Common myeloid progenitor, CD34-positive (primary cell): ENCODE data around the gene AP2B1.

Experiments used
- CTCF ChIA-PET: fragments of 350-600 bp; sonication (Branson Sonifier 250); formaldehyde crosslinking; loops from one replicate; lab custom pipeline; 2021; ENCODE audit warnings: antibody characterized with exemption; lab: Charles Lee
- POLR2A ChIA-PET: fragments of 350-600 bp; sonication (Branson Sonifier 250); formaldehyde crosslinking; loops from one replicate; lab custom pipeline; 2021; ENCODE audit warnings: antibody characterized with exemption; lab: Charles Lee
- DNase-seq, 3 donors: peaks; one replicate each; pipeline versions ENCODE4 v3.0.0 to v3.0.0-alpha.2; 2013
- H3K27ac ChIP-seq, 2 experiments: 1 replicate in 1 of 2; 2 replicates in 1 of 2; pipeline ENCODE4 v1.7.0; 2013; ENCODE audit warnings: inconsistent platforms in 2 of 2, low read length in 2 of 2, mild to moderate bottlenecking in 2 of 2, low read depth in 1 of 2, moderate library complexity in 1 of 2; ENCODE audit not compliant: severe bottlenecking in 2 of 2, insufficient read depth in 1 of 2, poor library complexity in 1 of 2
- H3K27me3 ChIP-seq, 5 experiments: replicated peaks in 2 of 5; 1 replicate in 3 of 5; 2 replicates in 2 of 5; pipeline versions ENCODE4 v1.6.1 to v1.7.0; 2013; ENCODE audit warnings: low read length in 4 of 5, mild to moderate bottlenecking in 2 of 5, moderate library complexity in 2 of 5, inconsistent platforms in 1 of 5; ENCODE audit not compliant: insufficient read depth in 5 of 5, control insufficient read depth in 4 of 5
- H3K36me3 ChIP-seq, 4 experiments: 1 replicate in 2 of 4; 2 replicates in 2 of 4; pipeline versions ENCODE4 v1.6.1 to v1.7.0; 2013; ENCODE audit warnings: low read length in 3 of 4, control low read depth in 1 of 4, mild to moderate bottlenecking in 1 of 4; ENCODE audit not compliant: control insufficient read depth in 4 of 4, insufficient read depth in 4 of 4
- H3K4me1 ChIP-seq, 4 experiments: 1 replicate in 3 of 4; 2 replicates in 1 of 4; pipeline versions ENCODE4 v1.6.1 to v1.7.1; 2013; ENCODE audit warnings: low read length in 3 of 4, mild to moderate bottlenecking in 3 of 4, control low read depth in 1 of 4, inconsistent platforms in 1 of 4, moderate library complexity in 1 of 4; ENCODE audit not compliant: control insufficient read depth in 4 of 4, insufficient read depth in 4 of 4; ENCODE audit errors: control extremely low read depth in 1 of 4
- H3K4me3 ChIP-seq, 7 experiments: 1 replicate in 4 of 7; 2 replicates in 3 of 7; pipeline versions ENCODE4 v1.5.1 to v1.7.0; 2013; ENCODE audit warnings: mild to moderate bottlenecking in 7 of 7, low read length in 6 of 7, moderate library complexity in 6 of 7, inconsistent platforms in 2 of 7, low read depth in 2 of 7, control low read depth in 1 of 7; ENCODE audit not compliant: insufficient read depth in 4 of 7, control insufficient read depth in 1 of 7; ENCODE audit errors: extremely low read depth in 1 of 7
- H3K9me3 ChIP-seq, 5 experiments: 1 replicate in 4 of 5; 2 replicates in 1 of 5; pipeline versions ENCODE4 v1.6.1 to v1.7.1; 2013; ENCODE audit warnings: low read length in 4 of 5, mild to moderate bottlenecking in 2 of 5, inconsistent platforms in 1 of 5, low read depth in 1 of 5, moderate library complexity in 1 of 5; ENCODE audit not compliant: control insufficient read depth in 4 of 5, insufficient read depth in 2 of 5; ENCODE audit errors: control extremely low read depth in 1 of 5
- WGBS: methylation state at CpG from one replicate; pipeline ENCODE4 v1.1.5; 2013; ENCODE audit not compliant: insufficient coverage; 5-methylcytosine and 5-hydroxymethylcytosine counted together

Gene AP2B1

GRCh38 chr17:35761601-35762000, 174.5 kb downstream of the AP2B1 start:
- 97% methylated on average over 5 of the region's 5 CpGs for WGBS
- no peak overlapping the region for H3K4me3 ChIP-seq
- H3K4me1 ChIP-seq = peaks cover 0 to 21% (median 16%) of the 10 kb centered on the region in 4 experiments
- H3K27me3 ChIP-seq = no peaks in the 10 kb centered on the region
- peaks cover 0 to 4% (median 0%) of the 10 kb centered on the region in 4 experiments for H3K36me3 ChIP-seq
- ChIA-PET POLR2A (interaction anchor here (0.6 kb wide), 1 partner anchor 12 kb away, joined by 3 read pairs; no protein-coding TSS in a partner anchor), CTCF (interaction anchor here (0.9 to 24.9 kb wide), 3 partner anchors 11 to 50 kb away, joined by 3 to 482 read pairs (median 72); partner anchors contain the start of genes GAS2L2 and TAF15)
- DNase-seq = no peak
- peaks cover 0 to 2% (median 0%) of the 10 kb centered on the region in 5 experiments for H3K9me3 ChIP-seq
- no peak overlapping the region for H3K27ac ChIP-seq

GRCh38 chr17:35763767-35764122, 176.6 kb downstream of the AP2B1 start:
- H3K4me1 ChIP-seq = peaks cover 0 to 21% (median 17%) of the 10 kb centered on the region in 4 experiments
- CTCF ChIA-PET = interaction anchor here (0.7 to 24.9 kb wide), 26 partner anchors 8 to 202 kb away, joined by 3 to 482 read pairs (median 6); partner anchors contain the start of genes GAS2L2, MMP28, RASL10B and TAF15
- H3K9me3 ChIP-seq = no peaks in the 10 kb centered on the region
- H3K27me3 ChIP-seq = no peaks in the 10 kb centered on the region
- no peak overlapping the region for H3K27ac ChIP-seq
- no peaks in the 10 kb centered on the region for H3K36me3 ChIP-seq
- POLR2A ChIA-PET = interaction anchor here (0.6 to 2.0 kb wide), 7 partner anchors 25 to 148 kb away, joined by 3 to 22 read pairs (median 4); partner anchors contain the start of gene TAF15
- no peak for DNase-seq
- 10% methylated on average over 12 of the region's 17 CpGs for WGBS
- H3K4me3 ChIP-seq = peak overlapping the region; percentile 41 to 86 (median 73)

- CTCF ChIA-PET = interaction anchor here (0.7 to 24.9 kb wide), 26 partner anchors 8 to 202 kb away, joined by 3 to 482 read pairs (median 6); partner anchors contain the start of genes GAS2L2, MMP28, RASL10B and TAF15
- no peaks in the 10 kb centered on the region for H3K36me3 ChIP-seq
- peaks cover 0 to 21% (median 17%) of the 10 kb centered on the region in 4 experiments for H3K4me1 ChIP-seq
- POLR2A ChIA-PET = interaction anchor here (0.6 to 2.0 kb wide), 7 partner anchors 25 to 148 kb away, joined by 3 to 22 read pairs (median 4); partner anchors contain the start of gene TAF15
- H3K9me3 ChIP-seq = no peaks in the 10 kb centered on the region
- H3K27ac ChIP-seq = no peak overlapping the region
- DNase-seq = peak; percentile 91 to 93 (median 92)
- H3K27me3 ChIP-seq = no peaks in the 10 kb centered on the region
- H3K4me3 ChIP-seq = peak overlapping the region; percentile 41 to 86 (median 73)
- 2% methylated on average over 56 of the region's 75 CpGs for WGBS
Observed at GRCh38 chr17:35764123-35764991, 177.2 kb downstream of the AP2B1 start.

GRCh38 chr17:35765086-35765710, 178.1 kb downstream of the AP2B1 start:
- WGBS = 87% methylated on average over 10 of the region's 11 CpGs
- Histone ChIP-seq H3K4me3 (peak overlapping the region in 6 of 7 experiments; percentile 61 to 86 (median 74)), H3K27me3 (no peaks in the 10 kb centered on the region), H3K4me1 (peaks cover 0 to 21% (median 17%) of the 10 kb centered on the region in 4 experiments), H3K36me3 (no peaks in the 10 kb centered on the region), H3K9me3 (no peaks in the 10 kb centered on the region), H3K27ac (no peak overlapping the region)
- ChIA-PET POLR2A (interaction anchor here (1.4 to 2.0 kb wide), 2 partner anchors 39 to 44 kb away, joined by 9 to 22 read pairs; partner anchors contain the start of gene TAF15), CTCF (interaction anchor here (0.9 to 24.9 kb wide), 13 partner anchors 8 to 157 kb away, joined by 3 to 482 read pairs (median 12); partner anchors contain the start of genes GAS2L2, MMP28 and TAF15)
- DNase-seq = no peak

GRCh38 chr17:35765756-35766488, 178.8 kb downstream of the AP2B1 start:
- H3K4me1 ChIP-seq = peaks cover 0 to 21% (median 18%) of the 10 kb centered on the region in 4 experiments
- no peaks in the 10 kb centered on the region for H3K27me3 ChIP-seq
- WGBS = 74% methylated on average over 8 of the region's 8 CpGs
- no peak overlapping the region for H3K27ac ChIP-seq
- H3K4me3 ChIP-seq = no peak overlapping the region
- H3K36me3 ChIP-seq = no peaks in the 10 kb centered on the region
- POLR2A ChIA-PET = interaction anchor here (1.0 kb wide), 1 partner anchor 43 kb away, joined by 3 read pairs; the partner anchor contains the start of gene TAF15
- CTCF ChIA-PET = interaction anchor here (0.8 to 24.9 kb wide), 11 partner anchors 9 to 157 kb away, joined by 3 to 482 read pairs (median 5); partner anchors contain the start of genes GAS2L2, MMP28 and TAF15
- H3K9me3 ChIP-seq = no peaks in the 10 kb centered on the region
- no peak for DNase-seq

- Histone ChIP-seq H3K27me3 (no peaks in the 10 kb centered on the region), H3K27ac (no peak overlapping the region), H3K4me1 (peaks cover 0 to 21% (median 18%) of the 10 kb centered on the region in 4 experiments), H3K4me3 (no peak overlapping the region), H3K9me3 (no peaks in the 10 kb centered on the region), H3K36me3 (no peaks in the 10 kb centered on the region)
- ChIA-PET POLR2A (interaction anchor here (1.0 kb wide), 1 partner anchor 42 kb away, joined by 3 read pairs; the partner anchor contains the start of gene TAF15), CTCF (interaction anchor here (0.8 to 24.9 kb wide), 11 partner anchors 9 to 154 kb away, joined by 3 to 482 read pairs (median 5); partner anchors contain the start of genes MMP28 and TAF15)
- WGBS = 96% methylated on average over 20 of the region's 24 CpGs
- DNase-seq = no peak
Observed at GRCh38 chr17:35766489-35766877, 179.4 kb downstream of the AP2B1 start.
